ENCODE data around the gene CDK2.

The CDK2 gene

DNA sequence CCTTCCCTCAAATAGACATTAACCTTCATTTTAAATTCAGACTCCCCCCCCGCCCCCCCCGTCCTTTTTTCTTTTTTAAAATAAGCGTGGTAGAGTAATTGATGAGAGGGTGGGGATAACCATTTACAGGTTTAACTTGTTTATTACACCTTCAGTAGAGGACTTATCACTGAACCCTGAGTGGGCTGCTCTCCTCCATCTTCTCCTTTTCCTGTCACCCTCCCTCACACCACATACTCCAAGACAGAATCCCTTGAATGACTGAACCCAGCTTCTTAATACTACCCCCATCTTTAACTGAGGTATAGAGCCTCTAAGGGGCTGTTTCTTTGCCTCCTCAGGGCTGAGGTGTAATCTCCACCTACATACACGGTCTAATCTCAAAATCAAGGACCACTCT is 50.6 kb downstream of the CDK2 start:
- DNase-seq, result no peak

GRCh38 chr12:56018356-56018755 is 51.7 kb downstream of the CDK2 start:
- no peak for DNase-seq

DNA sequence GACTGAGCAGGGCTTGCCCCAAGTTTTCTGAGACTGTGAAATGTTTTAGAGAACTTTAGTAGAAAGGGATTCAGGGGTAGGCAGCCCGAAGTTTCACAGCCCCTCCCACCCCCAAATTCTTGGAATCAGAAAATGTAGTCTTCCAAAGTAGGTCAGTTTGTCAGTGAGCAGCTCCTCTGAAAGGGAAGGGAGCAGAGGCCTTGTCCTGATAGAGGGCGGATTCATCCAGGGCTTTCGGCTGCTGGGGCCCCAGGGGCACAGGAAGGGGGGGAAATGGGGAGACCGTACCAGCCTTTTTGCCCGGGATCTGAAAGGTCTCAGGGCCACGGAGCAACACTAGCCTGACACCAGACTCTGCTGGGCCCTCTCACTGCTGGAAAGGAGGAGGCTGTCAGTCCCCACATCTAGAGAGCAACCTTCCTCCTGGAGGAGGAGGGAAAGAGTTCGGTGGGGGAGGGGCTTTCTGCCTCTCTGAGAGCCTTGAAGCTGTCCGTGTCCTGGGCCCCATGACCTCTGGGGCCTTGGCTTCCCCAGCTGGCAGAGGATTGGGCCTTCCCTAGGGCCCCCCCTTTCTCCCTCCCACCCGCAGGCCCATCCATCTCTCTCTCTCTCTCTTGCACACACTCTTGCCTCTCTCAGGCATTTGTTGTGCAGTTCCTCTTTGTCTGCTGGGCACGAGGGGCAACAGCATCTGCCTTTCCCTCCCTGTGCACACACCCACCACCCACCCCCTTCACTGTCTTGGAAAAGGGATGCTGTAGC is 54.0 kb downstream of the CDK2 start, which contains the start of gene IKZF4:
Gene IKZF4, plus strand, starts transcription at position 621 of the 762 bp plus-strand sequence. CDS start 451 bp downstream, outside the sequence.
- no peak for DNase-seq

DNA sequence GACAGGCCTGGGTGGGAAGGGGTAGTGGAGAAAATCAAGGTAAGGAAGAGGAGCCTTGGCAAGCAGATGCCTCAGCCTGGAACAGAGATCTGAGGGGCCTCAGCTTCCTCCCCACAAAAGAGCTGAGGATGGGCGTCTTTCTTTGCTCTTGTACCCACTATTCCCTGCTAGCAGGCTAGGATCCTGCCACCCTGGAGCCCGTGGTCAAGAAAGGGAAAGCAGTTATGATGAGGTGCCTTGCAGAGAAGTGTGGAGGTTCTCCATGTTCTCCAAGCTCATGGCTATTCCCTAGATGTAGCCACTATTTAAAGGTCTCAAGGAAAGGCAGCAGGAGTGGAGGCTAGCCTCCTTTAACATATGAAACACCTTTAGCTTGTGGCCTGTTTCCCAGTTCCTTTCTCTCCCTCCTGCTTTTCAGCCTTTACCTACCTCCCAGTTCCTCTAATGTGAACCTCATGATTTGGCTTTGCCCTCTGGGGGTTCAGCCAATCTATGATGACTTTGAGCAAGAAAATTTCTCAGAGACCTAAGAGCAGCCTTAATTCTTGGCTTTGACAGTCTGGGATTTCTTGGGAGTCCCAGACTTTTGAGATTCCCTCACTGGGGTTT is 55.4 kb downstream of the CDK2 start:
- DNase-seq, result no peak
